Esophagus muscularis mucosa (tissue), 4 donors: ENCODE measurements around the gene TLE6. TPM values are rescaled to one million over a fixed set of nuclear protein-coding genes. Genes with fewer than 3 reads are reported as not detected.
"Not testable (repeated sequence)": the region's sequence is repeated elsewhere in the genome, so short reads cannot be mapped to it uniquely, and the experiment has no call there.

Experiments
- DNase-seq: peaks from one replicate; pipeline ENCODE4 v3.0.0-alpha.2; 2017; ENCODE audit errors: extremely low spot score
- H3K27ac ChIP-seq, 4 donors: fragments of 200-600 bp; sonication (generic); replicated peaks in 1 of 4; 1 replicate in 3 of 4; 2 replicates in 1 of 4; pipeline ENCODE4 v1.5.1; 2016 to 2019; ENCODE audit warnings: mild to moderate bottlenecking in 1 of 4
- H3K27me3 ChIP-seq, 4 donors: fragments of 200-600 bp; sonication (generic); one replicate each; pipeline versions ENCODE4 v1.5.1 to v1.6.0; 2016 to 2019
- H3K36me3 ChIP-seq, 4 donors: fragments of 200-600 bp; sonication (generic); one replicate each; pipeline ENCODE4 v1.5.1; 2016 to 2019
- H3K4me1 ChIP-seq, 4 donors: fragments of 200-600 bp; sonication (generic); one replicate each; pipeline ENCODE4 v1.5.1; 2016 to 2019
- H3K4me3 ChIP-seq, 4 donors: fragments of 200-600 bp; sonication (generic); 1 replicate in 2 of 4; 2 replicates in 2 of 4; pipeline ENCODE4 v1.5.1; 2016 to 2019; ENCODE audit warnings: mild to moderate bottlenecking in 4 of 4, moderate library complexity in 1 of 4
- H3K9me3 ChIP-seq, 4 donors: fragments of 200-600 bp; sonication (generic); 1 replicate in 3 of 4; 2 replicates in 1 of 4; pipeline ENCODE4 v1.5.1; 2016 to 2019
- EP300 ChIP-seq: sonication (generic); formaldehyde crosslinking; IDR thresholded peaks from one replicate; pipeline ENCODE4 v1.6.1; 2017; ENCODE audit warnings: antibody characterized with exemption
- POLR2A ChIP-seq: fragments of 450-650 bp; IDR thresholded peaks from one replicate; pipeline ENCODE4 v1.6.1; 2017; ENCODE audit warnings: antibody characterized with exemption, moderate library complexity, mild to moderate bottlenecking, low read depth
- POLR2AphosphoS5 ChIP-seq, 2 donors: sonication (generic); formaldehyde crosslinking; IDR thresholded peaks; one replicate each; pipeline ENCODE4 v1.6.1; 2017; ENCODE audit warnings: antibody characterized with exemption in 2 of 2
- WGBS: methylation state at CpG from one replicate; pipeline ENCODE4 v1.1.5; 2018; 5-methylcytosine and 5-hydroxymethylcytosine counted together
- intact Hi-C: fragments of 100-400 bp; cut with DNase I; formaldehyde crosslinking; loops from one replicate; pipeline ENCODE4 v1.15.1; 2023
- total RNA-seq, 4 donors: library from RNA; depleted of rRNA; stranded (reverse); fragments of >200 nt; gene quantifications; one replicate each; pipeline versions ENCODE4 v1.1.0 to v1.2.1, GENCODE V29; 2016
- TF ChIP-seq, protein P1 (sequence below), 3 experiments: fragments of 200-600 bp in 2 of 3; fragments of 450-650 bp in 1 of 3; sonication (generic) in 2 of 3; IDR thresholded peaks; one replicate each; pipeline ENCODE4 v1.5.1; 2017 to 2019; ENCODE audit warnings: antibody characterized with exemption in 3 of 3, mild to moderate bottlenecking in 2 of 3, moderate library complexity in 1 of 3

Gene TLE6
- total RNA-seq, 4 donors from 2014 or later, result 0.75 to 1.2 (median 0.91) TPM; not detected in 1

DNA sequence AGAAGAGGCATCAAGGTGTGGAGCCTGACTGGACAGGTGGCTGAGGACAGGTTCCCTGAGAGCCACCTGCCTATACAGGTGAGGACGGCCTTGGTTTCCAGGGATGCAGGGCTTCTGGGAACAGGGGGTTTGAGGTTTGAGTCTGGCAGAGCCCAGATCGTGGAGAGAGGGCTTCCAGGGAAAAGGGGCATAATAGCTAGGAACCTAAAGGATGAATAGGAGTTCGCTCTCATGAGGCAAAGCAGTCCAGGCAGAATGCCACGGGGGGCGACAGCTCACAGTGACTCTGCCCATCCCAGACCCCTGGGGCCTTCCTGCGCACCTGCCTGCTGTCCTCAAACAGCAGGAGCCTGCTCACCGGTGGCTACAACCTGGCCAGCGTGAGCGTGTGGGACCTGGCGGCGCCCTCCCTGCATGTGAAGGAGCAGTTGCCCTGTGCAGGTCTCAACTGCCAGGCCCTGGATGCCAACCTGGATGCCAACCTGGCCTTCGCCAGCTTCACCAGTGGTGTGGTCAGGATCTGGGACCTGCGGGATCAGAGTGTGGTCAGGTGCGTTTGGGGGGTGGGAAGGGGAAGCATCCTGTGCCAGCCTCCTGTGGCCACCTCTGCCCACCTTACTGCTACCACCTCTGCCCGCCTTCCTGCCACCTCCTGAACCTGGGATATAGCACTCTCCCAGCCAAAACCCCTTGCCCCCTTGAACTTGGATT lies 12.0 kb downstream of the TLE6 start:
- Histone ChIP-seq H3K4me3 (no peak overlapping the region), H3K9me3 (no peaks in the 10 kb centered on the region), H3K36me3 (no peaks in the 10 kb centered on the region), H3K27ac (no peak overlapping the region), H3K4me1 (peaks cover 3 to 9% (median 4%) of the 10 kb centered on the region in 4 donors), H3K27me3 (no peaks in the 10 kb centered on the region)
- intact Hi-C loops, result loop anchor here (5.0 kb wide), 1 partner anchor 38 kb away; the partner anchor contains the start of gene TLE2
- 91% methylated on average over 14 of the region's 15 CpGs for WGBS
- DNase-seq, result no peak
- TF ChIP-seq, protein P1, sequence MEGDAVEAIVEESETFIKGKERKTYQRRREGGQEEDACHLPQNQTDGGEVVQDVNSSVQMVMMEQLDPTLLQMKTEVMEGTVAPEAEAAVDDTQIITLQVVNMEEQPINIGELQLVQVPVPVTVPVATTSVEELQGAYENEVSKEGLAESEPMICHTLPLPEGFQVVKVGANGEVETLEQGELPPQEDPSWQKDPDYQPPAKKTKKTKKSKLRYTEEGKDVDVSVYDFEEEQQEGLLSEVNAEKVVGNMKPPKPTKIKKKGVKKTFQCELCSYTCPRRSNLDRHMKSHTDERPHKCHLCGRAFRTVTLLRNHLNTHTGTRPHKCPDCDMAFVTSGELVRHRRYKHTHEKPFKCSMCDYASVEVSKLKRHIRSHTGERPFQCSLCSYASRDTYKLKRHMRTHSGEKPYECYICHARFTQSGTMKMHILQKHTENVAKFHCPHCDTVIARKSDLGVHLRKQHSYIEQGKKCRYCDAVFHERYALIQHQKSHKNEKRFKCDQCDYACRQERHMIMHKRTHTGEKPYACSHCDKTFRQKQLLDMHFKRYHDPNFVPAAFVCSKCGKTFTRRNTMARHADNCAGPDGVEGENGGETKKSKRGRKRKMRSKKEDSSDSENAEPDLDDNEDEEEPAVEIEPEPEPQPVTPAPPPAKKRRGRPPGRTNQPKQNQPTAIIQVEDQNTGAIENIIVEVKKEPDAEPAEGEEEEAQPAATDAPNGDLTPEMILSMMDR (IDR thresholded peaks at IDR 0.05), result no peak
- TF ChIP-seq EP300 (no peak), POLR2AphosphoS5 (IDR thresholded peaks at IDR 0.05) (no peak), POLR2A (no peak)

DNA sequence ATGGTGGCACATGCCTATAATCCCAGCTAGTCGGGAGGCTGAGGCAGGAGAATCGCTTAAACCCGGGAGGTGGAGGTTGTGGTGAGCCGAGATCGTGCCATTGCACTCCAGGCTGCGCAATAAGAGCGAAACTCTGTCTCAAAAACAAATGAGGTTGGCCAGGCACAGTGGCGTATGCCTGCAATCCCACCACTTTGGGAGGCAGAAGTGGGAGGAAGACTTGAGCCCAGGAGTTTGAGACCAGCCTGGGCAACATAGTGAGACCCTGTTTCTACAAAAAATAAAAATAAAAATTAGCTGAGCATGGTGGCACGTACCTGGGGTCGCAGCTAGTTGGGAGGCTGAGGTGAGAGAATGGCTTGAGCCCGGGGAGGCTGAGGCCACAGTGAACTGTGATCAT lies 15.0 kb downstream of the TLE6 start:
- intact Hi-C loops, result not testable (repeated sequence)

DNA sequence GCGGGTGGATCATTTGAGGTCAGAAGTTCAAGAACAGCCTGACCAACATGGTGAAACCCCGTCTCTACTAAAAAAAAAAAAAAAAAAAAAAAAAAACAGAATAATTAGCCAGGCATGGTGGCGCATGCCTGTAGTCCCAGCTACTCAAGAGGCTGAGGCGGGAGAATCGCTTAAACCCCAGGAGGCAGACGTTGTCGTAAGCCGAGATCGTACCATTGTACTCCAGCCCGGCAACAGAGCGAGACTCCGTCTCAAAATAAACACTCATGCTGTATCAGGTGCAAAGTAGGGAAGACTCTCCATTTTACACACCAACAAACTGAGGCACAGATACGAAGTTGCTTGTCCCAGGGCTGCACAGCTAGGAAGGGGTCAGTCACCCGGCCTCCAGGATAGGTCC lies 15.6 kb downstream of the TLE6 start:
- intact Hi-C loops, result no loop called here
- no peak for TF ChIP-seq POLR2A
- no peak for TF ChIP-seq POLR2AphosphoS5 (IDR thresholded peaks at IDR 0.05)
- TF ChIP-seq, protein P1 (IDR thresholded peaks at IDR 0.05), result no peak
- 73% methylated on average over 14 of the region's 14 CpGs for WGBS
- no peak for DNase-seq
- no peaks in the 10 kb centered on the region for H3K4me1 ChIP-seq
- no peak overlapping the region for H3K4me3 ChIP-seq
- no peaks in the 10 kb centered on the region for H3K27me3 ChIP-seq
- H3K36me3 ChIP-seq, result peaks cover 0 to 8% (median 5%) of the 10 kb centered on the region in 4 donors
- H3K27ac ChIP-seq, result no peak overlapping the region
- H3K9me3 ChIP-seq, result no peaks in the 10 kb centered on the region

More for the DNA sequence above, 15.0 kb downstream of the TLE6 start:
- not testable (repeated sequence) for H3K4me1 ChIP-seq, H3K27me3 ChIP-seq, DNase-seq, H3K4me3 ChIP-seq, H3K27ac ChIP-seq, H3K9me3 ChIP-seq, H3K36me3 ChIP-seq
- WGBS, result 88% methylated on average over 11 of the region's 11 CpGs

DNA sequence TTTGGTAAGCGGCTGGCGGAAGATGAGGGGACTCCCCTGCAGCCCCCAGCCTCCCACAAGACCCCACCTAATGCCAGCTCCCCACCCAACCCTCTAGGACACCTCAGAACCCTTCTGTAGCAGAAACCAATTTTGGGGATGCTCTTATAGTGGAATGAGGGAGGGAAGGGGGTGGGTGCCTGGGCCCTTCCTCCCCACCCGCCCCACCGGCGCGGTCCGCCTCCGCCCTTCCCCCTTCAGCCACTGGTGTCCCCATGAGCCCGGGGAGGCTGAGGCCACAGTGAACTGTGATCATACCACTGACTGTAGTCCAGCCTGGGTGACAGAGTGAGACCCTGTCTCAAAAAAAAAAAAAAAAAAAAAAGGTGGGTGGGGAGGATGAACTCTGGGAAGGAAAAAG lies 16.2 kb downstream of the TLE6 start:
- intact Hi-C loops, result no loop called here
- Histone ChIP-seq H3K27me3 (no peaks in the 10 kb centered on the region), H3K9me3 (no peaks in the 10 kb centered on the region), H3K4me3 (no peak overlapping the region), H3K4me1 (no peaks in the 10 kb centered on the region), H3K27ac (no peak overlapping the region), H3K36me3 (peaks cover 2 to 15% (median 8%) of the 10 kb centered on the region in 4 donors)
- 80% methylated on average over 1 of the region's 9 CpGs for WGBS
- TF ChIP-seq, protein P1 (IDR thresholded peaks at IDR 0.05), result no peak
- TF ChIP-seq EP300 (no peak), POLR2AphosphoS5 (IDR thresholded peaks at IDR 0.05) (no peak), POLR2A (no peak)
- DNase-seq, result no peak

DNA sequence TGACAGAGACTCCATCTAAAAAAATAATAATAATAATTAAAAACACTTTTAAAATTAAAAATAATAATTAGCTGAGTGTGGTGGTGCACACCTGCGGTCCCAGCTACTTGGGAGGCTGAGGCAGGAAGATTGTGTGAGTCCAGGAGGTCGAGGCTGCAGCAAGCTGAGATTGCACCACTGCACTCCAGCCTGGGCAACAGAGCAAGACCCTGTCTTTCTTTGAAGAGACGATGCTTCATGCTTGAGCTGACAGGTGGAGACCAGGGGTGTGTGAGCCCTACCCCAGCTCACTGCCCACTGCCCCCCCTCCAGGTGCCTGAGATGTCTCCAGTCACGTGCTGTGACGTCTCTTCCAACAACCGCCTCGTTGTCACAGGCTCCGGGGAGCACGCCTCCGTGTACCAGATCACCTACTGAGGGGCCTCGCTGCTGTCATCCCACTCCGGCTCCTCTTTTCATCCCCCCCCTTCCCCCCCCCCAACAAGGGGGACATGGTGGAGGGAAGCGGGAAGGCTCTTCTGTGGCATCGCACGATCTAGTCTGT lies 17.3 kb downstream of the TLE6 start:
- intact Hi-C loops, result no loop called here
- Histone ChIP-seq H3K27ac (no peak overlapping the region), H3K4me3 (no peak overlapping the region), H3K27me3 (no peaks in the 10 kb centered on the region), H3K36me3 (peaks cover 5 to 23% (median 15%) of the 10 kb centered on the region in 4 donors), H3K4me1 (no peaks in the 10 kb centered on the region), H3K9me3 (no peaks in the 10 kb centered on the region)
- TF ChIP-seq POLR2AphosphoS5 (IDR thresholded peaks at IDR 0.05), result no peak
- DNase-seq, result no peak
- 72% methylated on average over 15 of the region's 15 CpGs for WGBS
